Stimulated activated CD4-positive, alpha-beta T cell treated with anti-CD3 and anti-CD28 coated beads, TNF-alpha, amount 100 ng/mL, for 24 hours (primary cell): ENCODE results near the gene LDLRAD3.
"Not testable (repeated sequence)": the region's sequence is repeated elsewhere in the genome, so short reads cannot be mapped to it uniquely, and the experiment has no call there.

Source experiments
- DNase-seq, 3 experiments: peaks; one replicate each; pipeline ENCODE4 v3.0.0-alpha.2; 2020; ENCODE audit warnings: low read depth in 3 of 3

Gene LDLRAD3

GRCh38 chr11:36162006-36162882 is 218.4 kb downstream of the LDLRAD3 start:
- DNase-seq = no peak

GRCh38 chr11:36162883-36163434 is 219.1 kb downstream of the LDLRAD3 start:
- DNase-seq = no peak

- DNase-seq = no peak
These were observed 220.8 kb downstream of the LDLRAD3 start for GRCh38 chr11:36164506-36165250.

GRCh38 chr11:36165621-36166397 is 221.9 kb downstream of the LDLRAD3 start:
- no peak for DNase-seq

GRCh38 chr11:36167073-36167472 is 223.2 kb downstream of the LDLRAD3 start:
- DNase-seq = no peak

DNA sequence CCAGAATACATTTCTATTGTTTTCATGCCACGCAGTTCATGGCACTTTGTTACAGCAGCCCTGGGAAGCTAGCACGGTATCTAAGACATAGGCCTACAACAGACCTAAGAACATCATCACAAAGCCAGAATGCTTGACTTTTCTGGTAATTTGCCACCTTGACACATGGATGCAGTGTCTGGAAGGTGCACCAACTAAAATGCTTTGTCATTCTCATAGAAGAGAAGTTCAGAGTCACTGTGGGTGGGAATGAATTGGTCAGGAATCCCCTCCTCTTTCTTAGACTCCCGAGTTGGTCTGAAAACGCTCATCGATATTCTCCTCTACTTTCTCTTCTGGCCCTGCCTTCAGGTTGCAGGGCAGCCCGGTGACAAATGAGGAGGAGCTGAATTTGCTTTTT is 223.9 kb downstream of the LDLRAD3 start:
- no peak for DNase-seq

GRCh38 chr11:36177836-36178235 is 234.0 kb downstream of the LDLRAD3 start:
- DNase-seq = no peak

- no peak for DNase-seq
These were observed 242.7 kb downstream of the LDLRAD3 start for GRCh38 chr11:36186340-36187175.

- no peak for DNase-seq
These were observed 243.8 kb downstream of the LDLRAD3 start for GRCh38 chr11:36187622-36188021.

GRCh38 chr11:36189735-36190134 is 245.9 kb downstream of the LDLRAD3 start:
- DNase-seq = not testable (repeated sequence)

DNA sequence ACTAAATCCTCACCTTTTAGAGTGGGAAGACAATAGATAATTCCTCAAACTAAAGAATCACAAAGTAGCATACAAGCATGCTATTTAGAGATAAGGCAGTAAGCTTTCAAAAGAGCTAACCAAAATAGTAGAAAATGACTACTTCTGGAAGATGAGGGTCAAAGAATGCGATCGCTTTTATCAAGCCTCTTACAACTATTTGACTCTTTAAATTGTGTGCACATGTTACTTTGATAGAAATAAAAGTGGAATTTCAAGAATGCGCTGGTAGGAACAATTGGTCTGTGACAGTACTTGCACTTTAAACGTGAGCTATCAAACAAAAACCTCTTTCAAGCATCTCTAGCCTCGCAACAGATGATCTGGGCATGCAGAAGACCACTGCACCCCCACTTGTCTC is 248.1 kb downstream of the LDLRAD3 start:
- no peak for DNase-seq

GRCh38 chr11:36192425-36193289 is 248.8 kb downstream of the LDLRAD3 start:
- DNase-seq = no peak

GRCh38 chr11:36193290-36193619 is 249.4 kb downstream of the LDLRAD3 start:
- DNase-seq = no peak

GRCh38 chr11:36193721-36194120 is 249.9 kb downstream of the LDLRAD3 start:
- no peak for DNase-seq

- DNase-seq = no peak
These were observed 251.9 kb downstream of the LDLRAD3 start for GRCh38 chr11:36195496-36196354.

DNA sequence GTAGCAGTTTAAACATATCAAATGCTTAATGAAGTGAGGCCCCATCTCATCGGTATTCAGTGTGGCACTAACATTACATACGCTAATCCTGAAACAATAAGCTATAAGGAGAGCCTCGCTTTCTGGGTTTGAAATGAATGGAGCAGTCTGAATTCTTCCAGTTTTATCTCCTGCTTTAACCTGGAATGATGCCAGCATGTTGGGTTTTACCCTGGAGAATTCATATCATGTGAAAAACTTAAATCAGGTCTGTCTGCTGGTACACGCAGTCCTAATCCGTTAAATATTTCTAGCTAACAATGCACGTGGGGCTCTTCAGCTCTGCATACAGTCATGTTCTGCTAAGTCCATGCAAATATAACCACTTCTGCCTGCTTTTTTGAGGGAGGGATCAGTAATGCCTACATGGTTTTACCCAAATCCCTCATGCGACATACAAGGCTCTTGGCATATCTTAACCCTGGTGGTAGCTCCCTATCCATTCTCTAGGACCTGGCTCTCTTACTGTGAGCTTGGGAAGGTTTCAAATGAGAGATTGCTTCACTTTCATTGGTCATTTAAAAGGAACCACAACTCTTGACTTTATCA is 252.6 kb downstream of the LDLRAD3 start:
- no peak for DNase-seq

GRCh38 chr11:36201411-36201810 is 257.5 kb downstream of the LDLRAD3 start:
- no peak for DNase-seq

DNA sequence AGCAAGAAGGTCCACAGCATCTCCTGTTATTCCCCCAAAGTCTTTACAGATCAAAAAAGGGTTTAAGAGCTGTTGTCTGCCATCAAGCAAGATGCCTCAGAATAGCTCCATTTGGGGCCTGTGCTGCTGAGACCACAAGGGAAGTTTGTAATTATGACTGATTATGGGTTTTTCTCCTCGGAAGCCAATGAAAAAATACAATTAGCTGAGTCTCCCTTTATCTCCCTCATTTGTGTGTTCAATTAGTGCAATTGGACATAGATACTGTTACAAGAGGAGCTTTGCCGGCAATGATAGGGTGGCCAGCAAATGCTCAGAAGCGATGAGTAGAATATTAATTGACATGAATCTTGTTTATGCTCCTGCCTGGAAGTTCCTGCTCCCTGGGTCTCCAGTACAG is 261.7 kb downstream of the LDLRAD3 start:
- no peak for DNase-seq

DNA sequence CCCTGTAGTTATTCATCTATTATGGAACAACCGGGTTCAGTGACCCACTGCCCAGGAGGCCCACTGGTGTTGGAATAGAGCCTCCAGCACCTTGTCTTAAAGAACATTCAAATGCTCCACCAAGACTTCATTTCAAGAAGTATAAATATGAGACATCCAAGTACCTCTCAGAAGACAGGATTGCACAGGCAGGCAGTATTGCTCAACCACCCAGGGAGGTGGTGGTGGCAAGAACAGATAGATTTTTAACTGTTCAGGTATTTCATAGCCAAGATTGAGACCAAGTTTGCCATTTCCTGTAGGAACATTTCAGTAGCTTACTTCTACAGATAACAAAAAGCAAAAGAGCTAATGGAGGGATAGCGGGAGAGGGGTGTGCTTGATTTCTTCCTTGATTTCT is 266.7 kb downstream of the LDLRAD3 start:
- DNase-seq = no peak
